GM19455 (cell line): ENCODE data around the gene MAPK7.

ENCODE experiments used
- ATAC-seq: cut with Tn5 transposase; IDR thresholded peaks from one replicate; pipeline ENCODE4 v1.9.1; 2021; ENCODE audit not compliant: unreplicated experiment

MAPK7 gene

GRCh38 chr17:19392303-19392702 lies 14.0 kb downstream of the MAPK7 start:
- ATAC-seq = no peak

- ATAC-seq = no peak
These were observed 19.3 kb downstream of the MAPK7 start for GRCh38 chr17:19397556-19398041.

GRCh38 chr17:19398301-19399181 lies 20.2 kb downstream of the MAPK7 start:
- no peak for ATAC-seq

GRCh38 chr17:19399750-19400450 lies 21.6 kb downstream of the MAPK7 start:
- no peak for ATAC-seq

- ATAC-seq = no peak
These were observed 23.2 kb downstream of the MAPK7 start for GRCh38 chr17:19401321-19402010.

GRCh38 chr17:19402171-19402570 lies 23.9 kb downstream of the MAPK7 start:
- no peak for ATAC-seq

GRCh38 chr17:19403021-19403420 lies 24.7 kb downstream of the MAPK7 start:
- ATAC-seq = no peak

GRCh38 chr17:19404264-19404663 lies 26.0 kb downstream of the MAPK7 start:
- ATAC-seq = no peak

GRCh38 chr17:19405114-19405513 lies 26.8 kb downstream of the MAPK7 start:
- no peak for ATAC-seq

- ATAC-seq = no peak
These were observed 29.5 kb downstream of the MAPK7 start for GRCh38 chr17:19407601-19408345.

- no peak for ATAC-seq
These were observed 30.0 kb downstream of the MAPK7 start for GRCh38 chr17:19408346-19408710.

GRCh38 chr17:19409066-19409465 lies 30.8 kb downstream of the MAPK7 start:
- no peak for ATAC-seq

- no peak for ATAC-seq
These were observed 31.2 kb downstream of the MAPK7 start for GRCh38 chr17:19409509-19409908.

- ATAC-seq = no peak
These were observed 31.8 kb downstream of the MAPK7 start for GRCh38 chr17:19410091-19410490.

- no peak for ATAC-seq
These were observed 32.8 kb downstream of the MAPK7 start, which contains the start of gene RNF112 for GRCh38 chr17:19410875-19411620. RNF112 (plus strand) TSS chr17:19411232; CDS start chr17:19411409, 177 bp downstream.

GRCh38 chr17:19411631-19412030 lies 33.3 kb downstream of the MAPK7 start:
- no peak for ATAC-seq

- ATAC-seq = no peak
These were observed 34.2 kb downstream of the MAPK7 start for GRCh38 chr17:19412510-19412909.

- no peak for ATAC-seq
These were observed 34.7 kb downstream of the MAPK7 start for GRCh38 chr17:19412984-19413383.

- no peak for ATAC-seq
These were observed 35.5 kb downstream of the MAPK7 start for GRCh38 chr17:19413761-19414160.
